Ureter (tissue), 1 donor: ENCODE measurements around the gene GFOD2. TPM values are rescaled to one million over a fixed set of nuclear protein-coding genes. Genes with fewer than 3 reads are reported as not detected.

Experiments used
- DNase-seq: peaks from one replicate; pipeline ENCODE4 v3.0.0-alpha.2; 2020; ENCODE audit warnings: low spot score
- total RNA-seq: library from RNA; stranded (reverse); gene quantifications from one replicate; pipeline ENCODE4 v1.2.4, GENCODE V29; 2023
- donor health status: DM: yes; HTN: yes; CAD: no.

The GFOD2 gene
- total RNA-seq, 1 donor from 2014 or later, result 36.5 TPM

GRCh38 chr16:67645397-67646121 lies 73.6 kb downstream of the GFOD2 start:
- DNase-seq, result no peak

DNA sequence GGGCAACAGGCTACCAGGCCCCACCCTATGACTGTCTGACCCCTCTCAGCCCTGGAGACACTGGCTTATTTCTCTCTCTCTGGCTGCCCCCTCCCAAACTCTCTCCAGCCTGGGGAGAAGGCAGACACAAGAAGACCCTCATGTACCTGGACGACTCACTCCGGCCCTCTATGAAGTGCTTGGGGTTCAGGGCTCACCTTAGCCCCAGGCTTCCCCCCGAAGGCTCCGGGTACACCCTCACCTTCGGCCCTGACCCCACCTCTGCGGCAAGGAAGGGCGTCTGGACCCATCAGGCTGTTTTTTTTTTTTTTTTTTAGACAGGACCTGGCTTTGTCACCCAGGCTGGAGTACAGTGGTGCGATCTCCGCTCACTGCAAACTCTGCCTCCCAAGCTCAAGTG lies 75.1 kb downstream of the GFOD2 start:
- no peak for DNase-seq

DNA sequence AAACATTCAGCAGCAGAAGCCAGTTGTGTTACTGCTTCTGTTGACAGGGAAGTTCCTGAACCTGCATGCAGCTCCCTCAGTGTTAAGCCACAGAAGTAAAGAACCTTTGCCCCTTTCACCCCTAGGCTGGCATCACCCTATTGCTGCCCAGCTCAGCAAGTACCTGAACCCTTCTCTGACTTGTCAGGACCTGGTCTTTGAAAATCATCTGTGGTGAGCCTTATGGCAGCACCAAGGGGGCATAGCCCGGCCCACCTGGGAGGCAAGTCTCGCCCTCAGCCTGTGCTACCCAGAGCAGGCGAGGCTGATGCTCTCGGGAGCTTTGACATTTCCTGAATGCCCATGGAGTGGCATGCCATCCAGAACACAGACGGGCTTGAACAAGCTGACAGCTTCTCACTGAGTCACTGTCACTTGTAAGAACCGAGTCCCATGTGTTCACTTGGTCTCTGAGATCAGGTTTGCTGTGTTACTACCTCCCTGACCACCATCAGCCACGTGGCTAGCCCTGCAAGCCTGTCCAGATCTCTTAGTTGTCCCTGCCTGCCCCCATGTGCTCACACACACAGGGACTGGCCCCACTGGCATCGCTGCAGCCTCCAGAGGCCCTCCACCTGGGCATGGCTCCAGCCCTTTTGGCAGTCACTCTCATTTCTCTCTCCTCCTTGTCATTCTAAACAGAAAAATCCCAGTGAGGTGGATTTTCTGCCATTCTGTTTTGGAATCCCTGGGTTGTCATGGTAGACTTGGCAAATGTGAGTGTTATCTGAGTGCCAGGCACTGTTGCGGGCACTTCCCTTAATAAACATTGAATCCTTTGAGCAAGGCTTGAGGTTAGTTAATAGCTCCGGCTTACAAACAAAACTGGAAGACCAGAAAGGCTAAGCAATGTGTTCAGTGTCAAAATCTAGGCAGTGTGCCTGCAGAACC lies 77.1 kb downstream of the GFOD2 start:
- no peak for DNase-seq

GRCh38 chr16:67637625-67638024 lies 81.5 kb downstream of the GFOD2 start:
- DNase-seq, result no peak

- no peak for DNase-seq
These were observed 82.4 kb downstream of the GFOD2 start for GRCh38 chr16:67636713-67637112.

DNA sequence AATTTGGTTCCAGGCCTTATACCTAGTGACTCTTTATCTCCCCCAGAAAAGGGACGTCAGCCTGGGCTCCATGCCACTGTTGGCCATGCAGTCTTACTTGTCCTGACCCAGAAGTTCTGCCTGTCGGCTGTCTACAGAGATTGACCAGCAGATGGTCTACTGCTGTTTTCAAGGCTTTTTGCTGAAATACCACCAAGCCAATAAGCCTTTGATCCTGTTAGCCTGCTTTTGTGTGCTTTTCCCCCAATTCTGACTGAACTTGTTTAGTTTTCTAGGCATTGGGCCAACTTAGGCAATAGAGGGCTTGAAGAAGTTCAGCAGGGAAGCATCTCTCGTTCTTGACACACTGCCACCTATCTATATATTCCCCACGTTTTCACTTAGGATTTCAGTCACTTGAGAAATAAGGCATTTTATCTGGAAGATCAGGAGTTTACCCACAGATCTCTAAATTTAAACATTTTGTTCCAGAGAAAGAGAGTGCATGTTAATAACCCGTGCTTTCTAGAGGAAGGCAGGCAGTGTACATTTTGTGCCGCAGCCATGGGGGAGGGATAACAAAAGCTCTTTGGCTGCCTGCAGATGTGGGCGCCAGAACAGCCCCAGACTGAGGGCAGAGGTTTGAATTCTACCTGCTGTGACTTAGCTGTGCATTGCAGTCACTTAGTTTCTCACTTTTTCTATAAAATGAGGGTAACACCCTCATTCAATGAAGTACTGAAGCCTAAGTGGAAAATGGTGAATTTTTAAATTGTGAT lies 86.5 kb downstream of the GFOD2 start:
- DNase-seq, result no peak

GRCh38 chr16:67628216-67628615 lies 90.9 kb downstream of the GFOD2 start:
- DNase-seq, result no peak

Other genes with a start within 250 kb of the GFOD2 start
- gene ATP6V0D1, start 238.2 kb downstream of the GFOD2 start, total RNA-seq, result 89.2 TPM
- gene AGRP, start 235.8 kb downstream of the GFOD2 start, total RNA-seq, result not detected
- 57.6 TPM for gene RIPOR1, start 190.5 kb downstream of the GFOD2 start, total RNA-seq
- gene CTCF, start 156.8 kb downstream of the GFOD2 start, total RNA-seq, result 54.6 TPM
- 5.7 TPM for gene CARMIL2, start 74.2 kb downstream of the GFOD2 start, total RNA-seq
- gene ACD, start 59.1 kb downstream of the GFOD2 start, total RNA-seq, result 14.3 TPM
- gene PARD6A, start 58.4 kb downstream of the GFOD2 start, total RNA-seq, result 1.6 TPM
- 18.0 TPM for gene ENKD1, start 52.6 kb downstream of the GFOD2 start, total RNA-seq
- 2.7 TPM for gene C16orf86, start 52.5 kb downstream of the GFOD2 start, total RNA-seq
- gene RANBP10, start 87.2 kb upstream of the GFOD2 start, total RNA-seq, result 25.3 TPM
- 2.5 TPM for gene TSNAXIP1, start 87.6 kb upstream of the GFOD2 start, total RNA-seq
- gene THAP11, start 123.0 kb upstream of the GFOD2 start, total RNA-seq, result 22.8 TPM
- 85.2 TPM for gene NUTF2, start 127.6 kb upstream of the GFOD2 start, total RNA-seq
- gene CENPT, start 128.4 kb upstream of the GFOD2 start, total RNA-seq, result 50.9 TPM
- gene EDC4, start 153.7 kb upstream of the GFOD2 start, total RNA-seq, result 64.9 TPM
- not detected for gene NRN1L, start 165.6 kb upstream of the GFOD2 start, total RNA-seq
- gene PSKH1, start 173.9 kb upstream of the GFOD2 start, total RNA-seq, result 31.2 TPM
- gene CTRL, start 212.5 kb upstream of the GFOD2 start, total RNA-seq, result 2.1 TPM
- 89.4 TPM for gene PSMB10, start 217.5 kb upstream of the GFOD2 start, total RNA-seq
- 47.3 TPM for gene LCAT, start 224.8 kb upstream of the GFOD2 start, total RNA-seq
- gene SLC12A4, start 249.3 kb upstream of the GFOD2 start, total RNA-seq, result 93.1 TPM